A673 (cell line): ENCODE results near the gene NRP2.

ENCODE experiments used
- EZH2 ChIP-seq: fragments of 200-600 bp; sonication (generic); IDR thresholded peaks from 2 replicates; pipeline ENCODE4 v1.6.1; 2017; ENCODE audit warnings: borderline replicate concordance, low read depth, mild to moderate bottlenecking, mixed read lengths, antibody characterized with exemption, low read length; ENCODE audit not compliant: poor library complexity, severe bottlenecking
- TF ChIP-seq, protein P1 (sequence below): fragments of 300-800, 200-600 bp; sonication (generic); conservative IDR thresholded peaks from 2 replicates; pipeline ENCODE4 v1.5.1; 2017; ENCODE audit warnings: low read depth, mild to moderate bottlenecking, antibody characterized with exemption, low read length, moderate library complexity, mixed read lengths

DNA sequence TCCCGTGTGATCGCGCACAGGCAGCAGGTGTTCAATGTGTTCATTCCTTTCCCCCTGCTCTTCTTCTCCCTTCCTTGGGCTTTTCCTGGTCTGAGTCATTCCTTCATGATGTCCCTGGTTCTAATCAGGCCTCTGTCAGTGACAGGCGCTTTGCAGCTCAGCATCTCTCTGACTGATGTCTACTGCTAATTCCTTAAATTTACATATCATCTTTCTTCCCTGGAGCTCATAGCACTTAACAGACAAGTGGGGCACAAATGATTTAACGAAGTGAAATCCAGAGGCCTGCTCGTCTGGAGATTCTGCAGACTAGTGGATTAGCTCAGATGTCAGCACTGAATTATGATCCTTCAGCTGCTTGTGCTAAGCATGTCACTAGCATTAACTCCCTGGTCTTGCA is 77.9 kb downstream of the NRP2 start:
- TF ChIP-seq, protein P1, sequence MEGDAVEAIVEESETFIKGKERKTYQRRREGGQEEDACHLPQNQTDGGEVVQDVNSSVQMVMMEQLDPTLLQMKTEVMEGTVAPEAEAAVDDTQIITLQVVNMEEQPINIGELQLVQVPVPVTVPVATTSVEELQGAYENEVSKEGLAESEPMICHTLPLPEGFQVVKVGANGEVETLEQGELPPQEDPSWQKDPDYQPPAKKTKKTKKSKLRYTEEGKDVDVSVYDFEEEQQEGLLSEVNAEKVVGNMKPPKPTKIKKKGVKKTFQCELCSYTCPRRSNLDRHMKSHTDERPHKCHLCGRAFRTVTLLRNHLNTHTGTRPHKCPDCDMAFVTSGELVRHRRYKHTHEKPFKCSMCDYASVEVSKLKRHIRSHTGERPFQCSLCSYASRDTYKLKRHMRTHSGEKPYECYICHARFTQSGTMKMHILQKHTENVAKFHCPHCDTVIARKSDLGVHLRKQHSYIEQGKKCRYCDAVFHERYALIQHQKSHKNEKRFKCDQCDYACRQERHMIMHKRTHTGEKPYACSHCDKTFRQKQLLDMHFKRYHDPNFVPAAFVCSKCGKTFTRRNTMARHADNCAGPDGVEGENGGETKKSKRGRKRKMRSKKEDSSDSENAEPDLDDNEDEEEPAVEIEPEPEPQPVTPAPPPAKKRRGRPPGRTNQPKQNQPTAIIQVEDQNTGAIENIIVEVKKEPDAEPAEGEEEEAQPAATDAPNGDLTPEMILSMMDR, result no peak
- TF ChIP-seq EZH2, result no peak
